Kasumi-1 (cell line): ENCODE data around the gene WASF3.

Source experiments
- DNase-seq, 2 experiments: peaks; one replicate each; lab custom pipeline; 2025; lab: John Stamatoyannopoulos, UW

WASF3 gene, protein sequence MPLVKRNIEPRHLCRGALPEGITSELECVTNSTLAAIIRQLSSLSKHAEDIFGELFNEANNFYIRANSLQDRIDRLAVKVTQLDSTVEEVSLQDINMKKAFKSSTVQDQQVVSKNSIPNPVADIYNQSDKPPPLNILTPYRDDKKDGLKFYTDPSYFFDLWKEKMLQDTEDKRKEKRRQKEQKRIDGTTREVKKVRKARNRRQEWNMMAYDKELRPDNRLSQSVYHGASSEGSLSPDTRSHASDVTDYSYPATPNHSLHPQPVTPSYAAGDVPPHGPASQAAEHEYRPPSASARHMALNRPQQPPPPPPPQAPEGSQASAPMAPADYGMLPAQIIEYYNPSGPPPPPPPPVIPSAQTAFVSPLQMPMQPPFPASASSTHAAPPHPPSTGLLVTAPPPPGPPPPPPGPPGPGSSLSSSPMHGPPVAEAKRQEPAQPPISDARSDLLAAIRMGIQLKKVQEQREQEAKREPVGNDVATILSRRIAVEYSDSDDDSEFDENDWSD

DNA sequence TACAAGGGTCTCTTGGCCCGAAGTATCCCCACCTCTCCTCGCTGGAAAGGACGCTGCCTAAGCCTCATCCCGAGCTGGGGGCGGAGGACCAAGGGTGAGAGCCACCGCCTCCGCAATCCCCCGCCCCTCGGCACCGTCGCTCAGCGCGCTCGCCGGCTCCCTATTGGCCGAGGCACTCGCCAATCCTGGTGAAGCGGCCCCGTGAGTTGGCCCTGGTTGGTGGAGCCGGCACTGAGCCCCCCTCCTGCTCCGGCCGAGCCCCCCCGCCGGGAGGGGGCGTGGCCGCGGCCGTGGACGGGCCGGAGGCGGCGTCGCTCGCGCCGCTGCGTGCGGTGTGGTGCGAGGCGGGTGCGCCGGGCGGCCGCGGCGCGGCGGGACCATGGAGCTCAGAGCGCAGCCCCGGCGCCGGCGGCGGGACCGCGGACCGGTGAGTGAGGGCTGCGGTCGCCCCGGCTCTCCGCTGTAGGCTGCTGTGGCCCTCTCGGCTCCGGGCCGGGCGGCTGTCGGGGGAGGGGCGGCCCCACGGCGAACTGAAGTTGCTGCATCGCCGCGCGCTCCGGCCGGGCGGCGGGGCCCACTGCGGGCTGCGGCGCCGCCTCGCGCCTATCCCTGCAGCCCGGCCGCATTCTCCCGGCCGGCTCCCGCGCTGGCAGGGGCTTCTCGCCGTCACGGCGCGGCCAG, at the start of gene WASF3:
Gene WASF3, plus strand, starts transcription at position 291 of the 681 bp plus-strand sequence. CDS start 84,588 bp downstream, outside the sequence.
- DNase-seq = peak; percentile 62 to 70

DNA sequence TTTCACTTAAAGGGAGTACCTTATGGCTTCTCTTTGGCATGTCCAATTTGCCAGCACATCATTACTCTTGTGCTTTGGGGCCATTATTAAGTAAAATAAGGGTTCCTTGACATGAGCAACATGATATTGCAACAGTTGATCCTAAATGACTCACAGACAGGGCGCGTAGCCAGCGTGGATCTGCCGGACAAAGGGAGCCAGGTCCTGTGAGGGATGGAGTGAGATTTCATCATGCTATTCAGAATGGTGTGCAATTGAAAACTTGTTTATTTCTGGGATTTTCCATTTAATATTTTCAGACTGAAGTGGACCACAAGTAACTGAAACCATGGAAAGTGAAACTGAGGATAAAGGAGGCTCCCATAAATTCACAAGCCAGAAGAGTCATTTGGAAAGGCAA, 48.6 kb upstream of the WASF3 start:
- DNase-seq = no peak

DNA sequence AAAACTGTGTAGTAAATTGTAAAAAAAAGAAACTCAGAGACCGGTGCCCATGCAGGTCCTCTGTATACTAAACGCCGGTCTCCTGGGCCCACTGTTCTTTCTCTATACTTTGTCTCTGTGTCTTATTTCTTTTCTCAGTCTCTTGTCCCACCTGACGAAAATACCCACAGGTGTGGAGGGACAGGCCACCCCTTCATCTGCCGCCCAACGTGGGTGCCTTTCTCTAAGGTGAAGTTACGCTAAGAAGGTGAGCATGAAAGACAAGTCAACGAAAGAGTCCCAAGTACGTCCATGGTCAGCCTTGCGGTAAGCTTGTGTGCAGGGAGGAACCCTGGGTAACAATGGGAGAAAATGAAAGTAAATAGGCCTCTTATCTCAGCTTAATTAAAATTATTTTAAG, 48.0 kb upstream of the WASF3 start:
- no peak for DNase-seq

DNA sequence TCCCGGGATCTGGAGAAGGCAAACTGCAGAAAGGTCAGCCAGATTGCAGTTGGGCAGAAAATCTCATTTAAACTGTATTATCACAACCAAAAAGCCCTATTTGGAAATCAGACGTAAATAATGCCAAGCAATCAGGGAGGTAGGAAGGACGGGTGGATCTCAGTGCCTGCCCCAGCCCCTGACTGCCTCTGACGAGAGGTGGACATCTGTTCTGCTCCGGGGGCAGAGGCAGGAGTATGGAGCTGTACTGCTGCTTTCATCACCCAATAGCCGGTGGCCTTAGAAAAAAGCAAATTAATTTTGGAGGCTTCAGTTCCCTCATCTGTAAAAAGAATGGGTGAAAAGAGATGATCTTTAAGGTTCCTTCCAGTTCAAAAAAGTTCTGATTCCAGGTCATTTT, 43.6 kb upstream of the WASF3 start:
- no peak for DNase-seq

DNA sequence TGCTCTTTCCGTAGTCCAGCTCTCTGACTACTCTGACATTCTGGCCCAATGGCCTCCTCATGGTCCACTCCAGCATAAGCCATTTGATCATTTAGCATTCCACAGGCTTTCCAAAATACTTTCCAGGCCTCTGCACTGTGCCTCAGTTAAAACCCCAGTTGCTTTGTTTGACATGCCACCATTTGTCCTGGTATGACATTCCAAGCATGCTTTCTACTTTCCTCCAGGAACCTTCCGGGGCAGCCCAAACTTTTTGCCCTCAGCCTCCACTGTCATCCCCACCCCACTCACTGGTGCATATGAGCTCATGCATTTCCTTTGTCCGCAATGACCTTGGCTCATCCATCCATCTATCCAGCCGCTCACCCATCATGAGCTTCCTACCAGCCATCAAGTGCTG, 41.8 kb upstream of the WASF3 start:
- no peak for DNase-seq

DNA sequence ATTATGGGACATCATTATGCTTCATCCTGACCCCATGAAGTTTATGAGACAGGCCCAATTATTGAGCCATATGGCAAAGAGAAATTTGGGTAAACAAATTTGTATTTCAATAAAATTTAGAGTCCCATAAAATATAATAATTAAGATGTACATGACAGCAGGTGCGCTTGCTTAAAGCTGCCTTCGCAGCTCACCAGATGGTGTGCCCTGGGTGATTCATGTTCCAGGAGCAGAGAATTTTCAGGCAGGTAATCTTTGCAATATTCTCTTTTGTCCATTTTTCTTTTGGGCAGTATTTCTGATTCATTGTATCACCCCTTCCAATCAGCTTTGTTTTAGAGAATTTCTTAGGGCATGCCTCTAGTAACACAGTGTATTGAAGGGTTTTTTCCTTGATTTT, 39.5 kb upstream of the WASF3 start:
- DNase-seq = no peak

DNA sequence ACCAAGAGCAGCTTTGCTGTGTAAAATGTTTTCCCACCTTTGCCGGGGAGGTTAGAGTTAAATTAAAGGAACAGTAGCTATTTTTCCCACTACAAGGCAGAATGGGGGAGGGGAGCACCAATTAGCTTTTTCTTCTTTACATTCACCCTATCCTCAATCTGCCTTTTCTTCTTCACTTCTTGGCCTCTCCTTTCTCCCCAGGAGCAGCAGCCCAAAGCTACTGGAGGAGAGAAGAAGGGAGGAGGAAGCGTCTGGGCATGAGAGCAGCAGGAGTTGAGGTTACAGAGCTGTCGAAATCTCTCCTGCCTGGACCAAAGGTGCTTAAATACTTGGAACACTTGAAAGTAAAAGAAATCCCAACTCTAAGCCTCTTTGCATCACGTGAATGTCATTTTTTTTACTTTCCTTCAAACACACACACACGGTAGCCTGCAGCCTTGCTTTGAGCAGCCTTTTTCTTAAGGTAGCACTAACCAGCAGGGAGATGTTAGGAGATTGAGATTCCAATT, 39.0 kb upstream of the WASF3 start:
- DNase-seq = no peak

DNA sequence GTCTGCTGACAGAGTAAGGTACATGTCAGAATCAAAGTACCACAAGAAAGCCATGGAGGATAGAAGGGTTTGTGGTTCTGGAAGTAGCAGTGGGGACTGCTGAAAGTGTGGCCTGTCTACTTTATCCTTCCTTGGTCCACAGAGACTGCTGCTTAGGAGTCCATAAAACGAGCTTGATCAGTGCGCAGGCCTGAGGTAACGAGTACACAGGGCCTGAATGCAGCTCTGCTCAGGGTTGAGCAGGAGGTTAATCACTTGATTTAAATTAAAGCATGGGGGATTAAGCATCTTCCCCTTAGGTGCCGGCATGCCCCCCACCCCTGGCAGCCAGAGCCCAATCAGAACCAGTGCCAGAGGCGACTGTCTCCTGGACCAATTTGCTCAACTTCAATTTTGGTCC, 34.9 kb upstream of the WASF3 start:
- DNase-seq = no peak

DNA sequence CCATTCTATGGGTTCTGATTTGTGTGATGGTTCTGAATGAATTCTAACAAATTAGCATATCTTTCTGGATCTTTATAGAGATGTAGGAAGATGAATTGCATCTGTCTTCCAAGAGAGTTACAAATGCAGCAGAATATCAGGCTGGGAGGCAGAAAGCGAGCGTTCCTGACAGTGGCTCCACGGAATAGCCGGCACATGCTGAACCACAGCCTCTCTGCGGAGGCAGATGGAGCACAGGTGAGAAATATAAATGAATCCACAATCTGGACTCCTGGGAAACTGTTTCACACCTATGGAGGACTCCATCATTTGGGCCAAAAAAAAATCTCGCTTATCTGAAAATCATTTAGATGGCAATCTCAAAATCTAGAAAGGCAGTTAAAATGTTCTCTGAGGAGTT, 34.5 kb upstream of the WASF3 start:
- no peak for DNase-seq

DNA sequence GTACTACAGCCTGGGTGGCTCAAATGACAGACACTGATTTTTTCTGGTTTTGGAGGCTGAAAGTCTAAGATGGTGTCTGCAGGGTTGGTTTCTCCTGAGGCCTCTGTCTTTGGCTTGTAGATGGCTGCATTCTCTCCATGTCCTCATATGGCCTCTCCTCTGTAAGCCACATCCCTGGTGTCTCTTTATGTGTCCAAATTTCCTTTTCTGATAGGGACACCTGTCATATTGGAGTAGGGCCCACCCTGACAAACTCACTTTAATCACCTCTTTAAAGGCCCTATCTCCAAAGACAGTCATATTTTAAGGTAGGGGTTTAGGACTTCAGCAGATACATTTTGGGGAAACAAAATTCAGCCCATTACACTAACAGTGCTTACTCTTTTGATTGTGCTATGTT, 32.0 kb upstream of the WASF3 start:
- no peak for DNase-seq

DNA sequence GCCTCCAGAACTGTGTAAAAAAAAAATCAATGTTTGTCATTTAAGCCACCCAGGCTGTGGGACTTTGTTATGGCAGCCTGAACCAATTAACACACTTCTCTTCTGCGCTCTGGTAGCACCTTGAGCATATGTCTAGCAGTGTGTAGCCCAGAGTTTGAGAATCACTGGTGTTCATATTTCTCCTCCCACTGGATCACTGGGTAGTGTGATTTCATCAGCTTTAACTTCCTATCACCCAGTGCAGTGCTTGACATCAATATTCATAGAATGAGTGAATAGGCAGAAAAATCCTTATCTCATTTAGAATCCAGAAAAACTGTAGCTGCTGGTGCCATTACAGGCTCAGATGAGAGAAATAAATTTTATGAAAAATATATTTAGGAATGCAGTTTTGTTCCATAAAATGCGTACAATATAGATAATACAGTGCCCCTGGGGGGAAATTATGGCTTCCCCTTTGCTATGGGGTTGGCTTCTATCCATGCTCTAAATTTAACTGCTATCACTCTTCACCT, 30.7 kb upstream of the WASF3 start:
- no peak for DNase-seq

DNA sequence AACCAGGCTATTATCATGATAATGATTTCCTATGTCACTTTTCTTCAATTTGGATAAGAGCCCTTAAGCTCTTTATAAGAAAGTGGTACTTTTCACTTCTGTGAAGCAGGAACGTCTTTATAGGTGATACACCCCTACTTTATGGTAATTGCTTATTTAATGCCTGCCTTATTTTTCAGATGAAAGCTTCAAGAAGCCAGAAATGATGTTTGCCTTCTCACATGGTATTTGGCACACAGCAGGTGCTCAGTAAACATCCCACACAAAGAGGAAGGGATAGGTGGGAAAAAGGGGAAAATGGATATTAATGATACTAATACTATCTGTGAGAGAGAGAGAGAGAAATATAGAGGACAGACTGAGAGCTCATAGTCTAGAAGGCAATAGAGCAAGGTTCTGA, 29.0 kb upstream of the WASF3 start:
- DNase-seq = no peak

DNA sequence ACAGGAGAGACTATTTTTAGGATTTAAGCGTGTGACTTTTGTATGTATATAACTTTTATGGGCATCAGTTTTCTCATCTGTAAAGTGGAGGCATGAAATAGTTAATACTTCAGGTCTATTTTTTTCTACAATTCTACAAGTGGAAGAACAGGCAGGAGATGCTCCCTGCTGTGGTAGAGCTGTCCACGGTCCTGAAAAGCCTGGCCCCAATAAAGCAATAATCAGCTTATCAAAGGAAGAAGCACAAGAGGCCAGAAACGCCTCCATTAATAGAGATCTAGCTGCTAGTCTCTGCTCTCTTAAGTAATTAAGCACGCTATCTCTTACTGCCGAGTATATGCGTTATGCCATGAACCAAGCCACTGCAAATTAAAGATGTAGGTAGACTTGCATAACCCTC, 28.0 kb upstream of the WASF3 start:
- DNase-seq = peak; percentile 0 to 29

DNA sequence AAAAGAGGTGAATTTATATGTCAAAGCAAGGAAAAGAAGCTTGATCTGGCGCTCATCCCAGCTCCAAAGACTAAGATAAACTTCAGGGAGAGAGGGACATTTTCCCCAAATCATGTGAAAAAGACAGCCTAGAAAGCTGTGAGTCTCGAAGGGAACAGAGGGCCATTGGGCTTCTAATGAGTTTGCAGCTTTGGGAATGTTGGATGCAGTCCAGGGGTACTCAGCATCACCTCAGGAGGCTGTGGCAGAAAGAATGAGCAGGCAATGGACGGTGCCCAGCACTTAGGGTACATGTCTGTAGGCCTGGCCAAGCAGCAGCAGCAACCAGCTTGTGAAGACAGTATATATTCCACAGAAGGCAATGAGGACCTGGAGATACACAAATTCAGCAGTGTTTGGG, 25.7 kb upstream of the WASF3 start:
- DNase-seq = no peak

DNA sequence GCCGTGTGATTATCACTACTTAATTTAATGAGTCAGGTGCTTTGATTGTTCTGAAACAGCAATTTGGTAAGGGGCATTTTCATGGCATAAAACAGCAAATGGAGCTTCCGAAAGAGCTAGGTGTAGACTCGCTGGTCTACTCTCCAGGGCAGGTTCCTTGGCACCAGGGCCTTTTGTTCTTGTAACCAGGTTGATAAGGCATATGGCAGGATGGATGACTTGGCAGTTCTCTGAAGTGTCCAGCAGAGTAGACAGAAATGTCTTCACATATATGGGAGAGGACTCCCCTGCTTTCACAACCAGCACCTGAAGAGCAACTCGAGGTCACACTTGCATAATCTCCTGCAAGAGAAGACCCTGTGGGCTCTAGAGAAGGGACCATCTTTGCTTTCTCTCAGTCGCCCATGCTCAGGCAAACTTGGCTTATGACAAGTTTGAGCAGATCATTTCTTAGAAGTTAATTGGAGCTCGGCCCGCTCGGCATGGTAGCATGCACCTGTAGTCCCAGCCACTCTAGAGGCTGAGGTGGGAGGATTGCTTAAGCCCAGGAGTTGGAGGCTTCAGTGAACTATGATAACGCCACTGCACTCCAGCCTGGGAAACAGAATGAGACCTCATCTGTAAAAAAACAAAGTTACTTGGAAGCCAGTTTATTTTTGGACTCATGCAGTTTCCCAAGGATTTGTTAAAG, 23.3 kb upstream of the WASF3 start:
- DNase-seq = no peak

DNA sequence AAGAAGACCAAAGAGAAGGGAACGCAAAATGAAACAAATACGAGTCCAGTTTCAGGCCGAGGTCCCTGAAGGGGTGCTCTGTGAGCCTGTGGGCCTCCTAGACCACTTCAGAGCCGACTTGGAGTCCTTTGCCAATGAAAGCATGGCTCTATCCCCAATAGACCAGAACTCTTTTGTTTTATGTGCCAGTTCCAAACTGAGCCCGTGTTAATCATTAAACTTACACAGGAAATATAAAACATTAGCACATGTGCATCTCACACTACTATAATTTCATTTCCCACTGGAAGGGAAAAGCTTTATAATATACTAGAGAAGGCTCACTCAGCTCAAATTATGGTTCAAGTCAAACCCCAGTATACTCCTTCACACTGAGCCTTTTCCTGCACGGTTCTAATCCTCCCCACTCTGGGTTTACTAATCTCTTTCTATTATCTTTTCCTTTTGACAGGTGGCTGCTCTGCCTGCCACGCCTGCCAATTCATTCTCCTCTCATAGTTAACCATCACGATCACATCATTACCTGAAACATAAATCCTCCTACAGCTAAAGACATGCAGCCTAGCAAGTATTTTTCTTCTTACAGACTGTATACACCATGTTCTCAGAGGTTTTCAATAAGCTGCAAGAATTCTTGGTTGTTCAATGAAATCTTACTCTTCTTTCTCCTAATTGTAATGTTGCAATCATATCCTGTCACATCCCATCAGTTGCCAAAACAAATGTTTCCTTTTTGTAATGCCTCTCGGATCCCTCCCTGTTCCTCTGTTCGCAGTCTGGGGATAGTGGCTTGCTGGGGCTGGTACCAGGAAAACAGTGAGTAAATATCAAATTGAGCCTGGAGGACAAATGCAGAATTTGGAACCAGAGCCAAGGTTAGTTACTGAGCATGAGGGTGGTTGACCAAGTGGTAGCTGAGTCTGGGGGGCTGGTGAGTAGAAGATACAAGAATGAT, 18.8 kb upstream of the WASF3 start:
- no peak for DNase-seq

DNA sequence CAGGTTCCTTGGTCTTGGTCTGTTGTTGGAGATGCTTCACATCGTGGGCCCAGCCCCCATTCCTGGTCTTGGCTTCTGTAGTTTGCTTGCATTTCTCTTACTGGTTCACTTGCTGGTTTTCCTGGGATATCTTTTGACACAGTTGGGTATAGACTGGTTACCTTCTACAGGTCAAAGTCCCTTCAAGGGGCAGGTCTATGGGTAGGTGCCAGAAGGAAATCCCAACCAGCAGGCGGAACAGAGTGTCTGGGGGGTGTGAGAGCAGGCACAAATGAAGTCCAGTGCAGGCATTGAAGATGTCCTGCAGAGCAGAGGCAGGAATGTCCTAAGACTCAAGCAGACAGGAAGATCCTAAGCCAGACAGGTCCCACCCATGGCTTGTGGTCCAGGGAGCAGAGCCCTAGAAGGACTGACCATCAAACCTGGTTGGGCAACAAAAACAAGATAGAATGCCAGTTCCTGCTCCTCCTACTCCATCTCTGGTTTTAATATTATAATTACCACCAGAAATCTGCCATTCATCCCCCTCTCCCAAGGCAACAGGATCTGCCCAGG, 17.7 kb upstream of the WASF3 start:
- DNase-seq = no peak

DNA sequence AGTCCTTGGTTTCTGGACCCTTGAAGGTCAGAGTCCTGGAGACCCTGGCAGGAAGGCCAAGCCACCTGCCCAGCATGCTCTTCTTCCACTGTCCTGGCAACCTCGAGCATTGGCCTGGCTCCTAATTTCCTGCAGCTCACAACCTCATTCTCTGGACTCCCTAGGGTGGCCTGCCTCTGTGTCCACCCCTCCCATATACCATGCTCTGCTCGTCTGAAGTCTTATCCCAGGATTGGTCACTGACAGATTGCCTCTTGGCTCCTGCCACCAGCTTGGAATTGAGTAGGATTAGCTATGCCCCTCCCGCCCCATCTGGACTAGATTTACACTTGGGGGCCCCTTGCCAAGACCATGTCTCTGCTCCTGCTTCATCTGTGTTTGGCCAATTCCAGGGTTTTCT, 17.1 kb upstream of the WASF3 start:
- DNase-seq = no peak

DNA sequence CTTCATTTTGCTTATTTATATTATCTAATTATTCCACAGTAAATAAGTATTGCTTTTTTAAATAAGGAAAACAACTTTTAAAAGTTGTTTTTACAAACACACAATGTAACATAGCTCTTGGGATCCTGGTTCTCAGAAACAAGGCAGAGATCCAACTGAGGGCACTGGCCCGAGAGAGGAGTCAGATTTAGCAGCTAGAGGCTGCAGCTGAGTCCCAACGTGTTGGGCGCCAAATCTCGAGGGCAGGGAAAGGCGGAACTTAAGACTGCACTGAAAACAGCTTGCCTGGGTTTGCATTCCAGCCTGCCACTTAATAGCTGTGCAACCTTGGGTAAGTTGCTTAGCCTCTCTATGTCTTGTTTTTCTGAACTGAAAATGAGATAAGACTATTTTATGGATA, 16.4 kb upstream of the WASF3 start:
- DNase-seq = no peak

DNA sequence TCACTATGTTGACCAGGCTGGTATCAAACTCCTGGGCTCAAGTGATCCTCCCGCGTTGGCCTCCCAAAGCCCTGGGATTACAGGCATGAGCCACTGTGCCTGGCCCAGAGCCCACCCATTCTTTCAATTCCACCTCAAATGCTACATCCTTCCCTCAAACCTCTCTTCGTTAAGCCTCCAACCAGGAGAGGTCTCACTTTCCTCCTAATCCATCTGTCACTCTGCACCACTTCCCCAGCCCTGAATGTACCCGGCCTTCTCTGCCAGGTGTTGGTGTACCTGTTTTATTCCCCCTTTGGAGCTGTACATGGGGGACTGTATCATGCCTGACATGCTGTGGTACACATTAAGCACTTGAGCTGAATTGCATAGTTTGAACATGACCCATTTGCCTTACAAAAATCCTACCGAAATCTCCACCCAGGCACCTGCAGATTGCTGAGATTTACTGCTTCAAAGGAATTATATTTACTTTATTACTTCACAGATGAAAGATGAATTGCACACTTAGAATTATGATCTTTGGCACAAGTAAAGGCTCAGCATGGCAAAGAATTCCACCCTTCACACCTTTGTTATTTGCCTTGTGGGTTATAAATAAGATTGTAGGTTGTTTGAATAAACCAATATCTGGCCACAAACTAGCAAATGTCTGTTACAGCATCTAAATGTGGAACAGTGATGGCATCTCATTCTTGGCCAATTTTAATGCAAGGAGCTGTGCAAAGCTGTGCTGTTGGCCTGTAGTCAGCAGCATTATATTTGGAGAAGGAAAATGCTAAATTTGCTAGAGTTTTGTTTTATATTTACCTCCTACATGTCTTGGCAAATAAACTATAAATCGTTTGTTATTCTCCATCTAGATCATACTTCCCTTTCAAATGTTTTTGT, 15.6 kb upstream of the WASF3 start:
- DNase-seq = no peak
